ENCODE measurements around the gene SLX9.
"Not testable (repeated sequence)": the region's sequence is repeated elsewhere in the genome, so short reads cannot be mapped to it uniquely, and the experiment has no call there.

SLX9 gene

GRCh38 chr21:44972301-44972814 is 32.5 kb downstream of the SLX9 start:
- Histone ChIP-seq H3K27me3 (ENCODE audit: control insufficient read depth, insufficient read depth, low read length) (no peaks in the 10 kb centered on the region), H3K4me3 (ENCODE audit: low read length) (no peak overlapping the region), H3K9ac (ENCODE audit: low read depth, low read length) (no peak overlapping the region), H3K9me3 (replicated peaks; ENCODE audit: low read length) (no peaks in the 10 kb centered on the region), H3K4me2 (ENCODE audit: low read length) (no peak overlapping the region), H3K4me1 (ENCODE audit: control insufficient read depth, insufficient read depth, low read length) (peaks cover 30% of the 10 kb centered on the region), H3K36me3 (ENCODE audit: insufficient read depth, low read length) (peaks cover 53% of the 10 kb centered on the region)

DNA sequence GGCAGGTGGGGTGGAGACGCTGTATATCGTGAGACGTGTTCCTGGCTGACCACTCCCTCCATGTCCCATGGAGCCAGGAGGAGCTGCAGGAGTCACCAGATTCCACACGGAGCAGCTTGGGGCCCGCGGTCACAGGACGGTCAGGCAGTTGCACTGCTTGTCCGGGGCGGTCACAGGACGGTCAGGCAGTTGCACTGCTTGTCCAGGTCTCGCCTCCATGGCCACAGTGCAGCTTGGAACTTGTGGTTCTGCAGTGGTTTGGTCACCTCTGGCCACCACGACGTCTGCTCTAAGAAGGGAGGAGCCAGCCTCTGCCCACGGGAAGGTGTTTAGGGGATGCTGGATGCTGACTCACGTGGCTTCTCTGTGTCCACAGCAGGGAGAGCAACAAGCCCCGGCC is 33.0 kb downstream of the SLX9 start:
- Histone ChIP-seq H3K9me3 (replicated peaks; ENCODE audit: low read length) (no peaks in the 10 kb centered on the region), H3K9ac (ENCODE audit: low read depth, low read length) (no peak overlapping the region), H3K36me3 (ENCODE audit: insufficient read depth, low read length) (peaks cover 50% of the 10 kb centered on the region), H3K27me3 (ENCODE audit: control insufficient read depth, insufficient read depth, low read length) (no peaks in the 10 kb centered on the region), H3K4me1 (ENCODE audit: control insufficient read depth, insufficient read depth, low read length) (peaks cover 27% of the 10 kb centered on the region), H3K4me2 (ENCODE audit: low read length) (no peak overlapping the region), H3K4me3 (ENCODE audit: low read length) (no peak overlapping the region)

- no peaks in the 10 kb centered on the region for H3K9me3 ChIP-seq (replicated peaks; ENCODE audit: low read length)
- H3K9ac ChIP-seq (ENCODE audit: low read depth, low read length), result no peak overlapping the region
- H3K4me2 ChIP-seq (ENCODE audit: low read length), result no peak overlapping the region
- H3K4me3 ChIP-seq (ENCODE audit: low read length), result no peak overlapping the region
- peaks cover 44% of the 10 kb centered on the region for H3K36me3 ChIP-seq (ENCODE audit: insufficient read depth, low read length)
- H3K4me1 ChIP-seq (ENCODE audit: control insufficient read depth, insufficient read depth, low read length), result peaks cover 27% of the 10 kb centered on the region
- H3K27me3 ChIP-seq (ENCODE audit: control insufficient read depth, insufficient read depth, low read length), result no peaks in the 10 kb centered on the region
Observed at GRCh38 chr21:44973598-44973997, 33.8 kb downstream of the SLX9 start.

GRCh38 chr21:44974676-44975075 is 34.8 kb downstream of the SLX9 start:
- Histone ChIP-seq H3K9ac (ENCODE audit: low read depth, low read length) (no peak overlapping the region), H3K4me2 (ENCODE audit: low read length) (no peak overlapping the region), H3K36me3 (ENCODE audit: insufficient read depth, low read length) (peaks cover 40% of the 10 kb centered on the region), H3K27me3 (ENCODE audit: control insufficient read depth, insufficient read depth, low read length) (no peaks in the 10 kb centered on the region), H3K4me1 (ENCODE audit: control insufficient read depth, insufficient read depth, low read length) (peaks cover 24% of the 10 kb centered on the region), H3K4me3 (ENCODE audit: low read length) (no peak overlapping the region), H3K9me3 (replicated peaks; ENCODE audit: low read length) (no peaks in the 10 kb centered on the region)

GRCh38 chr21:44975720-44976555 is 36.1 kb downstream of the SLX9 start:
- Histone ChIP-seq H3K27me3 (ENCODE audit: control insufficient read depth, insufficient read depth, low read length) (no peaks in the 10 kb centered on the region), H3K4me2 (ENCODE audit: low read length) (no peak overlapping the region), H3K4me1 (ENCODE audit: control insufficient read depth, insufficient read depth, low read length) (peaks cover 18% of the 10 kb centered on the region), H3K9ac (ENCODE audit: low read depth, low read length) (peak overlapping the region; percentile 31), H3K36me3 (ENCODE audit: insufficient read depth, low read length) (peaks cover 36% of the 10 kb centered on the region), H3K4me3 (ENCODE audit: low read length) (no peak overlapping the region), H3K9me3 (replicated peaks; ENCODE audit: low read length) (no peaks in the 10 kb centered on the region)

- not testable (repeated sequence) for H3K9me3 ChIP-seq (replicated peaks; ENCODE audit: low read length); H3K4me3 ChIP-seq (ENCODE audit: low read length); H3K4me2 ChIP-seq (ENCODE audit: low read length); H3K27me3 ChIP-seq (ENCODE audit: control insufficient read depth, insufficient read depth, low read length)
- Histone ChIP-seq H3K36me3 (ENCODE audit: insufficient read depth, low read length) (peaks cover 34% of the 10 kb centered on the region), H3K9ac (ENCODE audit: low read depth, low read length) (peak overlapping the region; percentile 31), H3K4me1 (ENCODE audit: control insufficient read depth, insufficient read depth, low read length) (peaks cover 18% of the 10 kb centered on the region)
Observed at GRCh38 chr21:44976556-44977393, 36.9 kb downstream of the SLX9 start.

GRCh38 chr21:44977616-44978340 is 37.9 kb downstream of the SLX9 start:
- Histone ChIP-seq H3K27me3 (ENCODE audit: control insufficient read depth, insufficient read depth, low read length) (no peaks in the 10 kb centered on the region), H3K9ac (ENCODE audit: low read depth, low read length) (no peak overlapping the region), H3K9me3 (replicated peaks; ENCODE audit: low read length) (no peaks in the 10 kb centered on the region), H3K4me1 (ENCODE audit: control insufficient read depth, insufficient read depth, low read length) (peaks cover 22% of the 10 kb centered on the region), H3K4me2 (ENCODE audit: low read length) (no peak overlapping the region), H3K36me3 (ENCODE audit: insufficient read depth, low read length) (peaks cover 34% of the 10 kb centered on the region), H3K4me3 (ENCODE audit: low read length) (no peak overlapping the region)

- H3K27me3 ChIP-seq (ENCODE audit: control insufficient read depth, insufficient read depth, low read length), result no peaks in the 10 kb centered on the region
- H3K4me2 ChIP-seq (ENCODE audit: low read length), result no peak overlapping the region
- H3K4me3 ChIP-seq (ENCODE audit: low read length), result no peak overlapping the region
- no peak overlapping the region for H3K9ac ChIP-seq (ENCODE audit: low read depth, low read length)
- peaks cover 21% of the 10 kb centered on the region for H3K36me3 ChIP-seq (ENCODE audit: insufficient read depth, low read length)
- no peaks in the 10 kb centered on the region for H3K9me3 ChIP-seq (replicated peaks; ENCODE audit: low read length)
- H3K4me1 ChIP-seq (ENCODE audit: control insufficient read depth, insufficient read depth, low read length), result peaks cover 36% of the 10 kb centered on the region
Observed at GRCh38 chr21:44979687-44980561, 40.1 kb downstream of the SLX9 start.

- Histone ChIP-seq H3K36me3 (ENCODE audit: insufficient read depth, low read length) (peaks cover 15% of the 10 kb centered on the region), H3K9me3 (replicated peaks; ENCODE audit: low read length) (no peaks in the 10 kb centered on the region), H3K27me3 (ENCODE audit: control insufficient read depth, insufficient read depth, low read length) (no peaks in the 10 kb centered on the region)
Observed at GRCh38 chr21:44980562-44981489, 41.0 kb downstream of the SLX9 start.

More at GRCh38 chr21:44980562-44981489, 41.0 kb downstream of the SLX9 start:
- H3K4me2 ChIP-seq (ENCODE audit: low read length), result no peak overlapping the region
- H3K4me1 ChIP-seq (ENCODE audit: control insufficient read depth, insufficient read depth, low read length), result peaks cover 40% of the 10 kb centered on the region
- no peak overlapping the region for H3K4me3 ChIP-seq (ENCODE audit: low read length)
- no peak overlapping the region for H3K9ac ChIP-seq (ENCODE audit: low read depth, low read length)
